SU-DHL-6 (cell line): Measurements from ENCODE around the gene CLIC6.

Source experiments
- EZH2phosphoT487 ChIP-seq: fragments of 200-600 bp; sonication (generic), shearing (Covaris generic); conservative IDR thresholded peaks from 2 replicates; pipeline ENCODE4 v1.6.1; 2018; ENCODE audit warnings: mild to moderate bottlenecking, antibody characterized with exemption, low read length, moderate library complexity, mixed read lengths
- TF ChIP-seq, protein P1 (sequence below): fragments of 200-600 bp; sonication (generic); IDR thresholded peaks from one replicate; pipeline ENCODE4 v1.5.1; 2017; ENCODE audit warnings: antibody characterized with exemption, mild to moderate bottlenecking, low read length, moderate library complexity; ENCODE audit not compliant: insufficient read depth, poor library complexity, severe bottlenecking

DNA sequence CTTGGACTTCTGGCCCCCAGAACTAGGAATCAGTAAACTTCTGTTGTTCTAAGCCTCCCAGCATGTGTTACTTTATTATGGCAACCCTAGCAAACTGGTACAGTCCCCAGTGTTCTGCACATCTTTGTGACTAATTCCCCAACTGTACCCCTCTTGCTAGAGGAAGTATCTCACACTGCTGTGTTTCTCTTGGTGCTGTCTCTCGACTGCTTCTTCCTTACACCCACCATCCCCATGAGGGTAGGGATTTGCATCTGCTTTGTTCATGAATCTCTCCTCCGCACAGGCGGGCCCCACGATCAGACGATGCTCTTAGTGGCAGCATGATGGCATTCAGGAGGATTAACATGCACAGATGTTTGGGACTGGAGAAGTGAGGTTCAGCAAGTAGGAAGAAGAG lies 46.7 kb downstream of the CLIC6 start:
- TF ChIP-seq, protein P1, sequence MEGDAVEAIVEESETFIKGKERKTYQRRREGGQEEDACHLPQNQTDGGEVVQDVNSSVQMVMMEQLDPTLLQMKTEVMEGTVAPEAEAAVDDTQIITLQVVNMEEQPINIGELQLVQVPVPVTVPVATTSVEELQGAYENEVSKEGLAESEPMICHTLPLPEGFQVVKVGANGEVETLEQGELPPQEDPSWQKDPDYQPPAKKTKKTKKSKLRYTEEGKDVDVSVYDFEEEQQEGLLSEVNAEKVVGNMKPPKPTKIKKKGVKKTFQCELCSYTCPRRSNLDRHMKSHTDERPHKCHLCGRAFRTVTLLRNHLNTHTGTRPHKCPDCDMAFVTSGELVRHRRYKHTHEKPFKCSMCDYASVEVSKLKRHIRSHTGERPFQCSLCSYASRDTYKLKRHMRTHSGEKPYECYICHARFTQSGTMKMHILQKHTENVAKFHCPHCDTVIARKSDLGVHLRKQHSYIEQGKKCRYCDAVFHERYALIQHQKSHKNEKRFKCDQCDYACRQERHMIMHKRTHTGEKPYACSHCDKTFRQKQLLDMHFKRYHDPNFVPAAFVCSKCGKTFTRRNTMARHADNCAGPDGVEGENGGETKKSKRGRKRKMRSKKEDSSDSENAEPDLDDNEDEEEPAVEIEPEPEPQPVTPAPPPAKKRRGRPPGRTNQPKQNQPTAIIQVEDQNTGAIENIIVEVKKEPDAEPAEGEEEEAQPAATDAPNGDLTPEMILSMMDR: no peak
- TF ChIP-seq EZH2phosphoT487: no peak
